A549 (cell line): Measurements from ENCODE around the gene TSACC.

Source experiments
- BHLHE40 ChIP-seq: IDR thresholded peaks from 2 replicates; pipeline ENCODE4 v1.6.1; 2012; ENCODE audit warnings: low read depth, low read length, inconsistent platforms
- CBX2 ChIP-seq: fragments of 200-600 bp; sonication (generic); IDR thresholded peaks from 2 replicates; pipeline ENCODE4 v1.6.1; 2016; ENCODE audit warnings: low read depth, mild to moderate bottlenecking, borderline replicate concordance
- CEBPB ChIP-seq, 2 experiments: fragments of >200 bp in 1 of 2; sonication (Bioruptor Twin) in 1 of 2; formaldehyde crosslinking in 1 of 2; IDR thresholded peaks; 2 replicates each; pipeline ENCODE4 v1.6.1; 2012 to 2016
- CTCF ChIP-seq: fragments of >200 bp; sonication (Bioruptor Twin); formaldehyde crosslinking; IDR thresholded peaks from 3 replicates; pipeline ENCODE4 v1.5.1; 2016
- HOXA7 ChIP-seq: fragments of 250-450 bp; sonication (Bioruptor Pico); IDR thresholded peaks from 2 replicates; pipeline ENCODE4 v1.5.0; 2020; ENCODE audit warnings: mild to moderate bottlenecking, moderate library complexity
- HOXB13 ChIP-seq: fragments of 250-450 bp; sonication (Bioruptor Pico); IDR thresholded peaks from 2 replicates; pipeline ENCODE4 v1.5.0; 2020; ENCODE audit warnings: low read depth, mild to moderate bottlenecking, moderate library complexity
- KDM1A ChIP-seq: fragments of 200-600 bp; sonication (generic); IDR thresholded peaks from 2 replicates; pipeline ENCODE4 v1.6.1; 2016; ENCODE audit warnings: low read depth, mild to moderate bottlenecking
- POLR2A ChIP-seq: IDR thresholded peaks from 2 replicates; pipeline ENCODE4 v1.6.1; 2012; ENCODE audit warnings: mild to moderate bottlenecking, low read length
- REST ChIP-seq: fragments of 200-600 bp; sonication (generic); IDR thresholded peaks from 2 replicates; pipeline ENCODE4 v1.6.1; 2016; ENCODE audit warnings: antibody characterized with exemption, mild to moderate bottlenecking, moderate library complexity
- RFX5 ChIP-seq: fragments of 450-650 bp; IDR thresholded peaks from 2 replicates; pipeline ENCODE4 v1.7.1; 2014; ENCODE audit warnings: antibody characterized with exemption, mild to moderate bottlenecking, moderate library complexity
- TP53 ChIP-seq: fragments of 250-450 bp; sonication (Bioruptor Pico); IDR thresholded peaks from 2 replicates; pipeline ENCODE4 v1.5.0; 2021; ENCODE audit warnings: mild to moderate bottlenecking, moderate library complexity
- ZFP36 ChIP-seq: fragments of 450-650 bp; IDR thresholded peaks from 2 replicates; pipeline ENCODE4 v1.6.1; 2014; ENCODE audit warnings: borderline replicate concordance; ENCODE audit not compliant: partially characterized antibody
- TF ChIP-seq, protein P1 (sequence below): IDR thresholded peaks from 2 replicates; pipeline ENCODE4 v1.6.1; 2012

- no peak for TF ChIP-seq CEBPB (IDR thresholded peaks at IDR 0.05)
- no peak for TF ChIP-seq HOXB13 (CRISPR knock-in tag)
- no peak for TF ChIP-seq POLR2A
- TF ChIP-seq CTCF, result no peak
- TF ChIP-seq KDM1A, result no peak
- TF ChIP-seq RFX5, result no peak
- TF ChIP-seq HOXA7 (CRISPR knock-in tag), result no peak
- no peak for TF ChIP-seq CBX2
- TF ChIP-seq BHLHE40, result no peak
- no peak for TF ChIP-seq TP53 (CRISPR knock-in tag)
- TF ChIP-seq REST, result no peak
- TF ChIP-seq, protein P1, sequence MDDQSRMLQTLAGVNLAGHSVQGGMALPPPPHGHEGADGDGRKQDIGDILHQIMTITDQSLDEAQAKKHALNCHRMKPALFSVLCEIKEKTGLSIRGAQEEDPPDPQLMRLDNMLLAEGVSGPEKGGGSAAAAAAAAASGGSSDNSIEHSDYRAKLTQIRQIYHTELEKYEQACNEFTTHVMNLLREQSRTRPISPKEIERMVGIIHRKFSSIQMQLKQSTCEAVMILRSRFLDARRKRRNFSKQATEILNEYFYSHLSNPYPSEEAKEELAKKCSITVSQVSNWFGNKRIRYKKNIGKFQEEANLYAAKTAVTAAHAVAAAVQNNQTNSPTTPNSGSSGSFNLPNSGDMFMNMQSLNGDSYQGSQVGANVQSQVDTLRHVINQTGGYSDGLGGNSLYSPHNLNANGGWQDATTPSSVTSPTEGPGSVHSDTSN, result no peak
- TF ChIP-seq ZFP36, result no peak
Measured at GRCh38 chr1:156386134-156386901, 48.0 kb downstream of the TSACC start.
